HG02981 (cell line): ENCODE data around the gene ABCA9.
"Not testable (repeated sequence)": the region's sequence is repeated elsewhere in the genome, so short reads cannot be mapped to it uniquely, and the experiment has no call there.

ENCODE experiments used
- ATAC-seq: cut with Tn5 transposase; IDR thresholded peaks from one replicate; pipeline ENCODE4 v1.9.1; 2021; ENCODE audit warnings: mild to moderate bottlenecking, moderate library complexity; ENCODE audit not compliant: unreplicated experiment

The ABCA9 gene

DNA sequence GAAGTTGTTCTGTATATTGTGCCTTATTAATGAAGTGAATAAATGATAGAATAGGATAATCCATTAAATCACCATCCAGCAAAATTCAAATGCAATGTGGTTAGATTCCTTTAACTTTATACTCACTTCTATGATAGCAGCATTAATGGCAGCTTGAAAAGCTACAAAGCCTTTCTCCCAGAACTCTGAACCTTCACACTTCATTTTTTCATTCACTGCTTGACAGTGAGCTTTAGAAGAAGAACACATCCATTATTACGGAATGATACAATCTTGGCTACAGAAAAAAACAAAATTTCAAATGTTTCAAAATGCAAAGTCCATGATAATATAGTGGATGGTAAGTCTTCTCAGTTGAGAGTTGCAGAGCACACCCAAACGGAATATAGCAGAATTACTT is 16.4 kb downstream of the ABCA9 start:
- ATAC-seq: no peak

DNA sequence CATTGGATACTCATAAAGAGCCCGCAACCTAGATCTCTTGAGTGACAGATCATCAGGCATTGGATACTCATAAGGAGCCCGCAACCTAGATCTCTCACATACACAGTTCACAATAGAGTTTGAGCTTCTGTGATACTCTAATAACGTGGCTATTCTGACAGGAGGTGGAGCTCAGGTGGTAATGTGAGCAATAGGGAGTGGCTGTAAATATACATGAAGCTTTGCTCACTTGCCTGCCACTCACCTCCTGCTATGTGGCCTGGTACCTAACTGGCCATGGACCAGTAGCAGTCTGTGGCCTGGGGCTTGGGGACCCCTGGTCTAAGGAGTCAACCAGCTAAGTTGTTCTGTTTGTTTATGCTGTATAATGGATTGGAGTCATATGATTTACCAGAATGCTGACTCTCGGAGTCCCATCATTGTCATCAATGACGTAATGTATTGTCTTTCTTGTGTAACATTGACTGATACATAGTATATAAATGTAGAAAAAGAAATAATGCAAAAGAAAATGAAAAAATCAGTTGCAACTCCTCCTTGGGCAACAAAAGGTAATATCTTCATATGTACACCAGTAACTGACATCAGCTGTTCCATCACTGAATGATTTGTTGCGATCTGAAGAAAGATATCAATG is 17.5 kb downstream of the ABCA9 start:
- no peak for ATAC-seq

DNA sequence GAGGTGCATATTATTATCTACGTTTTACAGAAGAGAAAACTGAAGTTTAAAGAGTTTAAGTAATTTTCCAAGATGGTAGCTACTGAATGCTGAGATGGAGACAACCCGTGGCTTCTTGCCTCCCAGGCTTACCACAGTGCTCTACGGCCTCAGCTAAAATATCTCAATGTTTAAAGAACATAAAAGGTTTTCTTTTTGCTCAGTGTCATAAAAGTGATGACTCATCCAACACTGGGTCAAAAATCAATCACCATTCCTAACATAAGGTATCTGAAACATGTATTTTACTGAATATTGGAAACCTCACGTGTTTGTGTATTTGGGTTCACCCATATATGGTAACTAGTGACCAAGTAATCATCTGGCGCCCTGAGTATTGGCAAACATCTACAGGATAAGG is 18.4 kb downstream of the ABCA9 start:
- no peak for ATAC-seq

DNA sequence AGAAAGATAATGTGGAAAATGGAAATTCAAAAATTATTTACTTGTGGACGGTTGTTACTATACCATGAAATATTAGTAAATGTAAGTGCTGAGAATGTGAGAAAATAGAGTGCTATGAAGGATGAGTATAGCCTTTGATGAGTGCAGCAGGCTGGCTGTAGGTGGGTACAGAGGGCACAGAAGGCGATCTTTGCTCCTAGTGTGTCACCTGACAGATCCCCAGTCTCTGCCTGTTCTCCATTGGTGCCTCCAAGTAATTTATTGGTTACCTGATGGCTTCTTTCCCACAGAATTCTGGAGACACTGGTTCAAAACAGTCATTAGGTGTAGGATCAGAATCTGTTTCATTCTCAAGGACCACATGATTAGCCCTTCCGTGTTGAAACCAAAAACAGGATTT is 28.9 kb downstream of the ABCA9 start:
- ATAC-seq: no peak

DNA sequence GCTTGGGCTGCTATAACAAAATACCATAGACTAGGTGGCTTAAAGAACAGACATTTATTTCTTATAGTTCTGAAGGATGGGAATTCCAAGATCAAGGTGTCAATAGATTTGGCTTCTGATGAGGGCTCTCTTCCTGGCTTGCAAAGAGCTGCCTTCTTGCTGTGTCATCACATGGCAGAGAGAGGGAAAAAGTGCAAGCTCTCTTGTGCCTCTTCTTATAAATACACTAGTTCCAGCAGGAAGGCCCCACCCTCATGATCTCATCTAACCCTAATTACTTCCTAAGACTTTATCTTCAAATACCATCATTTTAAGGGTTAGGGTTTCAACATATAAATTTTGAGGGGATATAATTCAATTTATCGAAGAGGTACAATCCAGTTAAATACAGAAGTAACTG is 30.6 kb downstream of the ABCA9 start:
- ATAC-seq: no peak

DNA sequence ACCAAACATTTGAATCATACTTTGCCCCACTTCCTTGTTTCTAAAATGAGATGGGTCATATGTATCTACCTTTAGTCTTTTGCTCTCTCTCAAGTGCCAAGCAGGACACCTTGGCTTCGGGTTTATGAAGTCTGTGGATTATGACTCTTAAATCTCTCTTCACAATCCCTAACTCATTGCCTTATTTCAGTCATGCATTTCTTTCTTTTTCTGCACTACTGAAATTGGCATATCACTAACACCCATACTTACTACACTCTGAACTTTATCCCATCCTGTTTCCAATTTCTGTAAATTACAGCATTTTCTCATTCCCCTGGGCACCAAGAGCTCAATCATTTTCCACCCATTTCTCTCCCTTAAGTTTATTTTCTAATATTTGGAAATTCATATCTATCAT is 42.0 kb downstream of the ABCA9 start:
- no peak for ATAC-seq

DNA sequence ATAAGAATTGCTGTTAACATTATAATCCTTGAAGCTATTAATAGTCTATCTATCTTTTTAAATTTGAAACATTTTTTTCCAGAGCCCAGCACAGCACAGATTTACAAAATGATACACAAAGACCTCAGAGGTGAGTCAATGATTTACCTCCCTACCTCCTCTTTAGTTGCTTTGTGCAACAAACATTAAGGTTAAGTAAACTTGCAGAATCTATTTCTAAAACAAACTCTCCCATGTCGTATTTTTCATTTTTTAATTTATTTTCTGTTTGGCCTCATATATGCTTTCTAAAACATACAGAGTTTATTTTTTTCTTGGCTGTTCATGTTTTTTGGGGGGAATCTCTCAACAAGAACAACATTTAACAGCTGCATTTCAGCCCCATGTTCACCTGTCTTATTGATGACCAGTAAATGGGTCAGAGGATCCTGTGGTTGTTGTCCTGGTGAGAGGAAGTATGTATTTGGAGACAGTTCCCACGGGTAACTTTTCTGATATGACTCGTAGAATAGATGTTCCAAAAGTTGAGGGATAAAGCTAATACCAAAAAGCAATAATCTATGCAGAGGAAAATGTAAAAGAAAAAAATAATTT is 42.6 kb downstream of the ABCA9 start:
- no peak for ATAC-seq

DNA sequence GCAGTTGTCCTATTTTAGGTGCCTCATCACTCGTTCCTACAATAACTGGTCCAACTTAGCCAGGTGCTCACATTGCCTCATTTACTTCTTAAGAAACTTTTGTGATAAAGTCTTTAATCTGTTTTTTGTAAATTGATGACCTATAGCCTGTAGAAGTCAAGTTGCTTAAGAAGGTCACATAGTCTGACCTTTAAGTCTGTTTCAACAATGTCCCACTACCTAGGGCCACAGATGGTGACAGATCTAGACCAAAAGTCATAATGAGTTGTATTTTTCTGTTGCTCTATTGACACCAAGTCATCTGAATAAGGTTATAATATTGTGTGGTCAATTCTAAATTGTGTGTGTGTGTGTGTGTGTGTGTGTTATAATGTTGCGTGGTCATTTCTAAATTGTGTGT is 45.1 kb downstream of the ABCA9 start:
- ATAC-seq: no peak

DNA sequence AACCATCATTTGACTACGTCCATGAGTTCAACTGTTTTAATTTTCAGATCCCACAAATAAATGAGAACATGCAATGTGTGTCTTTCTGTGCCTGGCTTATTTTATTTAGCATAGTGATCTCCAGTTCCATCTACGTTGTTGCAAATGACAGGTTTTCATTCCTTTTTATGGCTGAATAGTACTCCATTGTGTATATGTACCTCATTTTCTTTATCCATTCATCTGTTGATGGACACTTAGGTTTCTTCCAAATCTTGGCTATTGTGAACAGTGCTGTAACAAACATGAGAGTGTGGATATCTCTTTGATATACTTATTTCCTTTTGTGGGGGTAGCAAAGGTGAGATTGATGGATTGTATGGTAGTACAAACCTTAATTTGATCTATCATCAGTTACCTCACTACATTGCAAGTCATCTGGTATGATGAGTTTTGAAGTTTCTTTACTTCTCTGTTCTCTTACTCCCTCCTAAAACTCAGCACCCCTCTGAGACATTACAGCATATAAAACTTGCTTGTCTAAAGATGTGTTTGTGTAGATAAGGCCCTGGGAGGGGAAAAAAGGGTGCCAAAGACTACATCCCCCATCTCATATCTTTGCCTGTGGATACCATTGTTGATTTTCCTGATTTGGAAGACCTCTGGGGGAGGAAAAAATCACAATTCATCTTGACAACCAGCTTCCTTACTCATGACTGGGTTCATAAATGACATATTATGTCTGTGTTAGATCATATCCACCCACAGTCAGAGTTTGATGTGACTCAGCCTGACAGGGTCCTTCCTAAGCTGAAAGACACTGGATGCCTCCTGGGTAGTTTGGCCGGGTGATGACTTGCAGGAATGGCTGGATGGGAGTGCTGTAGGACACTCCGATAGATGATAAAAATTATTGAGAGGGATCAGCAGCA is 47.6 kb downstream of the ABCA9 start:
- ATAC-seq: no peak

DNA sequence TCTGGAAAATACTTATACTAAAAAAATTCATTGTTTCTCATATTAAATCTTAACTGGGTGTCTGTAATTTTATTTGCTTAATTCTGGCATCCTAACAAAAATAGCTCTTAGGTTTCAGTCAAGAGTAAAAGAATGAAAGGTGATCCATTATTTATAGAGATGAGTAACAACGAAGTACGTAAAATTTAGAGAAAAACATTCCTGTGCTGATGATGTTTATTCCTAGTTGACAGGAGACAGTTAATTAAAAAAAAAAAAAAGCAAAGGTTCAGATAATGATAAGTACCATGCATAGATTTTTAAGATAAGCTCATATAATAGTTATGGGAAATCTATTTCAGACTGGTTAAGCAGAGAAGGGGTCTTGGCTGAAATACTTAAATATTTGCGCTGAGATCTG is 50.8 kb downstream of the ABCA9 start:
- no peak for ATAC-seq

DNA sequence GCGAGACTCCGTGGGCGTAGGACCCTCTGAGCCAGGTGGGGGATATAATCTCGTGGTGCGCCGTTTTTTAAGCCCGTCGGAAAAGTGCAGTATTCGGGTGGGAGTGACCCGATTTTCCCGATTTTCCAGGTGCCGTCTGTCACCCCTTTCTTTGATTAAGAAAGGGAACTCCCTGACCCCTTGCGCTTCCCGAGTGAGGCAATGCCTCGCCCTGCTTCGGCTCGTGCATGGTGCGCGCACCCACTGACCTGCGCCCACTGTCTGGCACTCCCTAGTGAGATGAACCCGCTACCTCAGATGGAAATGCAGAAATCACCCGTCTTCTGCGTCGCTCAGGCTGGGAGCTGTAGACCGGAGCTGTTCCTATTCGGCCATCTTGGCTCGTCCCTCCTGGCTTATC is 56.0 kb downstream of the ABCA9 start:
- ATAC-seq: not testable (repeated sequence)

DNA sequence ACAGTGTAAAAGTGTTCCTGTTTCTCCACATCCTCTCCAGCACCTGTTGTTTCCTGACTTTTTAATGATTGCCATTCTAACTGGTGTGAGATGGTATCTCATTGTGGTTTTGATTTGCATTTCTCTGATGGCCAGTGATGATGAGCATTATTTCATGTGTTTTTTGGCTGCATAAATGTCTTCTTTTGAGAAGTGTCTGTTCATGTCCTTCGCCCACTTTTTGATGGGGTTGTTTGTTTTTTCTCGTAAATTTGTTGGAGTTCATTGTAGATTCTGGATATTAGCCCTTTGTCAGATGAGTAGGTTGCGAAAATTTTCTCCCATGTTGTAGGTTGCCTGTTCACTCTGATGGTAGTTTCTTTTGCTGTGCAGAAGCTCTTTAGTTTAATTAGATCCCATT is 61.0 kb downstream of the ABCA9 start:
- not testable (repeated sequence) for ATAC-seq

DNA sequence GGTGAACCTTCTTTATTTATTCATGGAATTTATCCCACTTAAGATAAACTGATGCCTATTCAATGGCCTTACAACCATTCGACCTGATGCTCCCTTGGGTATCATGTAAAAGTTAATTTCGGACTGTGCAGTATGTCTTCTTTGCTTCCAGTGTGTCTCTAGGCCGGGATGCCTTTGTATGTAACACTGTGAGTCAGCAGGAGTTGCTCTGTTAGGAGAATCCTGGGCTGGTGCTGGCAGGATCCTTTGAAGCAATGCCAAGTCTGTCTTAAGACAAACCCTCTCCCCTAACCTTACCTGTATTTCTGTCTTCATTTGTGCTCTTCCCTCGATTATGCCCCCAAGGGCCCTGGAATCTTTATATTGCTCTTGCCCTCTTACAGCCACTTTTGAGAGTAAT is 67.6 kb downstream of the ABCA9 start:
- no peak for ATAC-seq

DNA sequence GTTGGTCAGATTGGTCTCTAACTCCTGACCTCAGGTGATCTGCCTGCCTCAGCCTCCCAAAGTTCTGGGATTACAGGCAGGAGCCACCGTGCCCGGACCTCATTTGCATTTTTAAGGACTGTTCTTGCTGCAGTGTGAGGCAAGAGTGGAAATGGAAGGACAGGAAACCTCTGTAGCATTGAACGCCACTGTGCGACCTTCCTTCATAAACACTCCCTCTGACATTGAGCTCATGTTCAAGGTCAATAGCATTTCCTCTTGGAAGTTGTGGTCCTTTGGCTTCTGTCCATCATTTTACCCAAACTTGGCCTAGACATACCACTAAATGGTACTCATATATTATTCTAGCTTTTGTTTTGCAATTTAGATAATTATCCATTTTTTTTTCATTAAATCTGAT is 72.8 kb downstream of the ABCA9 start:
- no peak for ATAC-seq

DNA sequence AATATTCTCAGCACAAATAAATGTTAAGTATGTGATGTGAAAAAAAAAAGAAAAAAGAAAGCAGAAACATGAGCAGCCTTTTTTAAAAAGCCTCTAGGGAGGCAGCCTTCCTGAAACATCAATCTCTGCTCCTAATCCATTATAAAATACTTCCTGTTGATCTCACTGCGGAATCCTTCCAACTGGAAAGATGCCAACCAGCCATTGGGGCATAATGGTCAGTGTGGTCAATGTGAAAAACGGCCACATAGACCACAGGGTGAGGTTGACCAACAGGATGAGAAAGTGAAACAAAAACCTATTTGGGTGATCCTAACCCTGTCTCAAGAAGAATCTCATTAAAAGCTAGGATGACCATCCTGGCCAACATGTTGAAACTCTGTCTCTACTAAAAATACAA is 79.4 kb downstream of the ABCA9 start:
- ATAC-seq: peak; percentile 72

DNA sequence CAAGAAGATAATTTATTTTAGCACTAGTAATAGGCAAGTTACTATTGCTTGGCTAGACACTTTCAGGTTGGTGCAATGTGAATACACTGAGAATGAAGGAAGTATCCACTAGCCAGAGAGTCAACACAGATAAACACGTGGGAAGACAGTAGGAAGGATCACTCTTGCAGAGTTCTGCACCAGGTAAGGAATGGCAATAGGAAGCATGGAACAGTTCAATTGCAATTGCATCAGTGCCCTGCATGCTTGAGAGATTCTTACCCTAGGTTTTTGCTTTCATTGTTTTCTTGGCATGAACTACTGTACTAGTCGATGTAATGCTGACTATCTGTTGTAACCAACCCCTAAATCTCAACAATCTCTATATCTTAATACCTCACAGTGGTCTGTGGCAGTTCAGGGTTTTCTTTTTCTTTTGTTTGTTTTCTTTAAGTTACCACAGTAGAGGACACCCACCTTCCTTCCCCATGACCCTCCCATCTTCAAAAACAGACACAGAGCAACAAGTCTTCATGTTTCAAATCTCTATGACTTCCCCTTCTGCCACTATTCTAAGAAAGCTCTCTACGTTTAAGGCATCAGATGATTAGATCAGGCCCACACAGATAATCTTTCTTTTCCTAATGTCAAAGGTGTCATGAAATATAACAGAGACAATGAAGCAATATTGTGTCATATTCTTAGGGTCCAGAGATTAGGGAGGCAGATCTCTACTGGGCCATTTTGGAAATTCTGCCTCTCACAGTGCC is 87.5 kb downstream of the ABCA9 start:
- ATAC-seq: no peak

DNA sequence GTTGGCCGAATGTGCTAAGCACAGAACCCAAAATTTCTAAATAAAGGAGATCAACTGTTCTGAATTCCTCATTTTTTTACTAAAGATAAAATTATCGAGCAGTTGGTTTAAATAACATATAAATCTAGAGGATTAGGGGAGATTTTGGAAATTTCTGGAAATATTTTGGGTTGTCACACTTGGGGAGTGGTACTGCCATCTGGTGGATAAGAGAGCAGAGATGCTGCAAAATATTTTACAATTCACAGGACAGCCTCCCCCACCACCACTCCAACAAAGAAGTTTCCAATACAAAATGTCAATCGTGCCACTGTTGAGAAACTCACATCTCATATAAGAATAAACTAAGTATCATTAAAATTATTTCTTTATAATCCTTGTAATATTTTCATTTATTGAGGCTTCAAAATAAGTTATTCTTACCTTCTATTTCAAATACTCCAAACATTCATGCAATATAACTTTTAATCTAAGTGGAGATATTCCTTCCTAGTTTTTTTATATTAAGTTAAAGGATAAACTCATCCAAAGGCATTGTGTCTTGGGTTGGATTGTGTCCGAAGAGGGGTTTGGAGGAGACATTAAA is 88.5 kb downstream of the ABCA9 start:
- ATAC-seq: no peak

DNA sequence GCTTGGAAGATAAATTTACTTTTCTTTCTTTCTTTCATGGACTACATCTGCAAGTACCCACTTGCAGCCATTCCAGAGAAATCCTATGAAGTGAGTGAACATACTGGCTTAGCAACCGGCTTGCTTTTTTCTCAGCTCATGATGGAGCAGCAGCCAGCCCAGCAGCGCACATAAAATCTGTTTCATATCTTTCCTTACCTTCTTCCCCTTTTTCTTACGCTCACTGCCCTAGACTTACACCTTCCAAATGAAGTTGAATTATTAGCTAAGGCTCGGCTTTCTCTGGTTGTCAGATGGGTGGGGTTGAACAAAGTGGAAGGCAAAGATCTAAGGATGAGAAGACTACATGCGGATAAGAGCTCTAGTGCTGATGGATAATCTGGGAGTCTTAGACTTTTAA is 91.6 kb downstream of the ABCA9 start:
- no peak for ATAC-seq

DNA sequence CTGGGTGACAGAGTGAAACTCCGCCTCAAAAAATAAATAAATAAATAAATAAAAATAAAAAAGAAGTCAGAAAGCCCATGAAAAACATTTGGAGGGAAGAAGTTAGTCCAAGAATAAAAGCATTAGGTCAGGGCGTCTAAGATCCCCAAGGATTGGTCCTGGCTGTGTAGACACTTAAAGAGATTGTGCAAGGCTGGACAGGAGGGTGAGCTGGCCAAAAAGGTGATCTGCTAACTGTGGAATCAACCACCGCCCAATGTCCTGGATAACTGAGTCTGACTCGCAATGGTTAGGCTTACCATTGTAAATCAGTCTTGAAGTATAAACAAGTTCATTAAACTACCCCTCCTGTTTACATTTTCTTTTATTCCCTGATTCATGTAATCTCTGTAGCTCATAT is 96.8 kb downstream of the ABCA9 start:
- ATAC-seq: no peak

DNA sequence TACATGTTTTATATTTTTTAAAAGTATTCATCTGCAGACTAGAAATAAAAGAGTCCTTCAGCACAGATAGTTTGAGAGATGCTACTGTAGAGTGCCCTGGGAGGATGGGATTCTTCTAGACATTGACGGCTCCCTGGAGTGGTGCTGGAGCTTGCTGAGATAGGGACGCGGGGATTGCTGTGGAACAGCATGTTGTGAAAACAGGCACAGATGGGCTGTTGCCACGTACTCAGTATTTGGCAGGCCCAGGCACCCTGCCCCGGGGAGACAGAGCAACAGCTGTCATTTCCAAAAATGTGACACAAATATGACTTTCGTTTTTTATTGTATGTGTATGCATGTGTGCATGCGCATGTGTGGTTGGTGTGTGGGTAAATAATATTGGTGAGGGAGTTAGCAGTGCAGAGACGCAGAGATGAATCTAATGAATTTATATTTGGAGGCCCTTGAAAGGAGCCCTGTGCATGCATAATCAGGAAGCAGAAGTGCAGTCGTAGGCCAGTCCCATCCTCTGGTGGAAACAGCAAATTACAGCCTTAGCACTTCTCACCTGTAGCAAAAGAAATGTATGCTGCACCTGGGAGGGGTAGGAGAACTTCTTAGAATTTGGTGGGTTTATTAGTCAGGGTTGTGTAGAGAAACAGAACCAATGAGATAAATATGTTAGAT is 99.4 kb downstream of the ABCA9 start:
- no peak for ATAC-seq
